ENCODE measurements around the gene ASTN1.

GRCh38 chr1:177119311-177119710 lies 45.2 kb downstream of the ASTN1 start:
- TF ChIP-seq, protein P1, sequence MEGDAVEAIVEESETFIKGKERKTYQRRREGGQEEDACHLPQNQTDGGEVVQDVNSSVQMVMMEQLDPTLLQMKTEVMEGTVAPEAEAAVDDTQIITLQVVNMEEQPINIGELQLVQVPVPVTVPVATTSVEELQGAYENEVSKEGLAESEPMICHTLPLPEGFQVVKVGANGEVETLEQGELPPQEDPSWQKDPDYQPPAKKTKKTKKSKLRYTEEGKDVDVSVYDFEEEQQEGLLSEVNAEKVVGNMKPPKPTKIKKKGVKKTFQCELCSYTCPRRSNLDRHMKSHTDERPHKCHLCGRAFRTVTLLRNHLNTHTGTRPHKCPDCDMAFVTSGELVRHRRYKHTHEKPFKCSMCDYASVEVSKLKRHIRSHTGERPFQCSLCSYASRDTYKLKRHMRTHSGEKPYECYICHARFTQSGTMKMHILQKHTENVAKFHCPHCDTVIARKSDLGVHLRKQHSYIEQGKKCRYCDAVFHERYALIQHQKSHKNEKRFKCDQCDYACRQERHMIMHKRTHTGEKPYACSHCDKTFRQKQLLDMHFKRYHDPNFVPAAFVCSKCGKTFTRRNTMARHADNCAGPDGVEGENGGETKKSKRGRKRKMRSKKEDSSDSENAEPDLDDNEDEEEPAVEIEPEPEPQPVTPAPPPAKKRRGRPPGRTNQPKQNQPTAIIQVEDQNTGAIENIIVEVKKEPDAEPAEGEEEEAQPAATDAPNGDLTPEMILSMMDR (IDR thresholded peaks at IDR 0.05): no peak
- no peak for TF ChIP-seq POLR2A (IDR thresholded peaks at IDR 0.05)

All from heart left ventricle (tissue), 13 donors.